HL-60 (cell line): ENCODE measurements around the gene PTPN7.
"Not testable (repeated sequence)": the region's sequence is repeated elsewhere in the genome, so short reads cannot be mapped to it uniquely, and the experiment has no call there.

ENCODE experiments used
- DNase-seq, 2 experiments: peaks; one replicate each; pipeline ENCODE4 v3.0.0-alpha.2; 2010 to 2020; ENCODE audit warnings: low read depth in 1 of 2, low spot score in 1 of 2
- H3K27ac ChIP-seq: fragments of 250-450 bp; sonication (Bioruptor Pico); replicated peaks from 2 replicates; pipeline ENCODE4 v1.5.1; 2020; ENCODE audit warnings: mild to moderate bottlenecking, moderate library complexity
- H3K27me3 ChIP-seq: fragments of 250-450 bp; sonication (Bioruptor Pico); 2 replicates; pipeline ENCODE4 v1.5.1; 2021; ENCODE audit warnings: mild to moderate bottlenecking, moderate library complexity; ENCODE audit not compliant: insufficient read depth, poor library complexity, severe bottlenecking
- H3K4me3 ChIP-seq: replicated peaks from 2 replicates; pipeline ENCODE4 v1.5.1; 2011; ENCODE audit warnings: mild to moderate bottlenecking, control low read depth, low read length; ENCODE audit not compliant: insufficient read depth
- GABPA ChIP-seq: IDR thresholded peaks from 2 replicates; pipeline ENCODE4 v1.6.1; 2012; ENCODE audit warnings: low read depth
- POLR2AphosphoS5 ChIP-seq: IDR thresholded peaks from 2 replicates; pipeline ENCODE4 v1.6.1; 2012; ENCODE audit warnings: low read depth
- SPI1 ChIP-seq: IDR thresholded peaks from 2 replicates; pipeline ENCODE4 v1.6.1; 2012; ENCODE audit warnings: low read depth, mild to moderate bottlenecking, borderline replicate concordance
- TF ChIP-seq, protein P1 (sequence below): IDR thresholded peaks from one replicate; pipeline ENCODE4 v1.5.1; 2011; ENCODE audit warnings: low read length, control low read depth, inconsistent platforms; ENCODE audit not compliant: insufficient read depth
- TF ChIP-seq, protein P2 (sequence below): IDR thresholded peaks from 2 replicates; pipeline ENCODE4 v1.6.1; 2012; ENCODE audit warnings: low read depth; ENCODE audit not compliant: insufficient replicate concordance

Gene PTPN7

GRCh38 chr1:202171292-202172014, 11.1 kb upstream of the PTPN7 start:
- no peak for DNase-seq
- TF ChIP-seq POLR2AphosphoS5 (no peak), GABPA (no peak), SPI1 (no peak)
- TF ChIP-seq, protein P1, sequence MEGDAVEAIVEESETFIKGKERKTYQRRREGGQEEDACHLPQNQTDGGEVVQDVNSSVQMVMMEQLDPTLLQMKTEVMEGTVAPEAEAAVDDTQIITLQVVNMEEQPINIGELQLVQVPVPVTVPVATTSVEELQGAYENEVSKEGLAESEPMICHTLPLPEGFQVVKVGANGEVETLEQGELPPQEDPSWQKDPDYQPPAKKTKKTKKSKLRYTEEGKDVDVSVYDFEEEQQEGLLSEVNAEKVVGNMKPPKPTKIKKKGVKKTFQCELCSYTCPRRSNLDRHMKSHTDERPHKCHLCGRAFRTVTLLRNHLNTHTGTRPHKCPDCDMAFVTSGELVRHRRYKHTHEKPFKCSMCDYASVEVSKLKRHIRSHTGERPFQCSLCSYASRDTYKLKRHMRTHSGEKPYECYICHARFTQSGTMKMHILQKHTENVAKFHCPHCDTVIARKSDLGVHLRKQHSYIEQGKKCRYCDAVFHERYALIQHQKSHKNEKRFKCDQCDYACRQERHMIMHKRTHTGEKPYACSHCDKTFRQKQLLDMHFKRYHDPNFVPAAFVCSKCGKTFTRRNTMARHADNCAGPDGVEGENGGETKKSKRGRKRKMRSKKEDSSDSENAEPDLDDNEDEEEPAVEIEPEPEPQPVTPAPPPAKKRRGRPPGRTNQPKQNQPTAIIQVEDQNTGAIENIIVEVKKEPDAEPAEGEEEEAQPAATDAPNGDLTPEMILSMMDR: no peak
- TF ChIP-seq, protein P2, sequence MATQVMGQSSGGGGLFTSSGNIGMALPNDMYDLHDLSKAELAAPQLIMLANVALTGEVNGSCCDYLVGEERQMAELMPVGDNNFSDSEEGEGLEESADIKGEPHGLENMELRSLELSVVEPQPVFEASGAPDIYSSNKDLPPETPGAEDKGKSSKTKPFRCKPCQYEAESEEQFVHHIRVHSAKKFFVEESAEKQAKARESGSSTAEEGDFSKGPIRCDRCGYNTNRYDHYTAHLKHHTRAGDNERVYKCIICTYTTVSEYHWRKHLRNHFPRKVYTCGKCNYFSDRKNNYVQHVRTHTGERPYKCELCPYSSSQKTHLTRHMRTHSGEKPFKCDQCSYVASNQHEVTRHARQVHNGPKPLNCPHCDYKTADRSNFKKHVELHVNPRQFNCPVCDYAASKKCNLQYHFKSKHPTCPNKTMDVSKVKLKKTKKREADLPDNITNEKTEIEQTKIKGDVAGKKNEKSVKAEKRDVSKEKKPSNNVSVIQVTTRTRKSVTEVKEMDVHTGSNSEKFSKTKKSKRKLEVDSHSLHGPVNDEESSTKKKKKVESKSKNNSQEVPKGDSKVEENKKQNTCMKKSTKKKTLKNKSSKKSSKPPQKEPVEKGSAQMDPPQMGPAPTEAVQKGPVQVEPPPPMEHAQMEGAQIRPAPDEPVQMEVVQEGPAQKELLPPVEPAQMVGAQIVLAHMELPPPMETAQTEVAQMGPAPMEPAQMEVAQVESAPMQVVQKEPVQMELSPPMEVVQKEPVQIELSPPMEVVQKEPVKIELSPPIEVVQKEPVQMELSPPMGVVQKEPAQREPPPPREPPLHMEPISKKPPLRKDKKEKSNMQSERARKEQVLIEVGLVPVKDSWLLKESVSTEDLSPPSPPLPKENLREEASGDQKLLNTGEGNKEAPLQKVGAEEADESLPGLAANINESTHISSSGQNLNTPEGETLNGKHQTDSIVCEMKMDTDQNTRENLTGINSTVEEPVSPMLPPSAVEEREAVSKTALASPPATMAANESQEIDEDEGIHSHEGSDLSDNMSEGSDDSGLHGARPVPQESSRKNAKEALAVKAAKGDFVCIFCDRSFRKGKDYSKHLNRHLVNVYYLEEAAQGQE: no peak
- Histone ChIP-seq H3K4me3 (no peak overlapping the region), H3K27me3 (no peaks in the 10 kb centered on the region), H3K27ac (no peak overlapping the region)

DNA sequence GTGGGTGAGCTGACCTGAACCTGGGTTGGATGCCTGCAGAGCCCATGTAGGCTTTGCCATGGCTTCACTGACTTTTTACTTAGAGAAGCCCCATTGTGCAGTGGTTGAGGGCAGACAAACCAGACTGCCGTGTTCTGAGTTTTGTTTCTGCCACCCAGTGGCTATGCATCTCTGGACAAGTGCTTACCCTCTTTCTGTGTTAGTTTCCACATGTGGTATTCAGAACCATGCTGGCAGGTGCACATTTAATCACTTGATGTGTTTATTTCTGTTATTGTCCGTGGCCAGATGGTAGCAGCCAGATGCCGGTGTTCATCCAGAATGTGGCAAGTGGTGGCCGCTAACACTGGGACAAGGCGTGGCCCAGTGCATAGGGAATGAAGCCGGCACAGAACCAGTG, 10.3 kb upstream of the PTPN7 start:
- H3K27ac ChIP-seq: no peak overlapping the region
- no peak overlapping the region for H3K4me3 ChIP-seq
- no peaks in the 10 kb centered on the region for H3K27me3 ChIP-seq
- no peak for TF ChIP-seq GABPA
- TF ChIP-seq, protein P1: no peak
- no peak for TF ChIP-seq SPI1
- no peak for DNase-seq

GRCh38 chr1:202168861-202169260, 8.5 kb upstream of the PTPN7 start:
- no peak for DNase-seq
- no peak overlapping the region for H3K4me3 ChIP-seq
- H3K27me3 ChIP-seq: no peaks in the 10 kb centered on the region
- TF ChIP-seq, protein P2: no peak
- TF ChIP-seq SPI1 (no peak), GABPA (no peak)
- H3K27ac ChIP-seq: no peak overlapping the region

GRCh38 chr1:202167708-202168415, 7.5 kb upstream of the PTPN7 start:
- H3K27me3 ChIP-seq: no peaks in the 10 kb centered on the region
- no peak for DNase-seq
- H3K27ac ChIP-seq: no peak overlapping the region
- H3K4me3 ChIP-seq: no peak overlapping the region
- TF ChIP-seq, protein P1: no peak
- TF ChIP-seq POLR2AphosphoS5: no peak
- TF ChIP-seq, protein P2: no peak
- no peak for TF ChIP-seq GABPA
- TF ChIP-seq SPI1: no peak

DNA sequence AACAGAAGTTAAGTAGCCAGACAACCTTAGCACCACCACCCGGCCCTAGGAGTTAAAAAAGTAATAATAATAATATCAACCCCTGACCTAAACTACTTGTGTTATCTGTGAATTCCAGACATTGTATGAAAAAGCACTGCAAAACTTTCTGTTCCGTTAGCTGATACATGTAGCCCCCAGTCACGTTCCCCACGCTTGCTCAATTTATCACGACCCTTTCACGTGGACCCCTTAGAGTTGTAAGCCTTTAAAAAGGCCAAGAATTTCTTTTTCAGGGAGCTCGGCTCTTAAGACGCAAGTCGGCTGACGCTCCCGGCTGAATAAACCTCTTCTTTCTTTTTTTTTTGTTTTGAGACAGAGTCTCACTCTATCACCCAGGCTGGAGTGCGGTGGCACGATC, 6.7 kb upstream of the PTPN7 start:
- H3K27ac ChIP-seq, DNase-seq, H3K27me3 ChIP-seq, H3K4me3 ChIP-seq: not testable (repeated sequence)
